Psoas muscle (tissue), 8 donors: ENCODE results near the gene LRRC72. TPM values are rescaled to one million over a fixed set of nuclear protein-coding genes. Genes with fewer than 3 reads are reported as not detected.

Experiments
- ATAC-seq, 4 donors: fragments of 200-7000 bp; cut with Tn5 transposase; one replicate each; pipeline ENCODE4 v1.9.1; 2020; ENCODE audit warnings: moderate library complexity in 3 of 4, mild to moderate bottlenecking in 2 of 4
- DNase-seq, 2 donors: peaks; one replicate each; pipeline ENCODE4 v3.0.0-alpha.2; 2020
- H3K27ac ChIP-seq: fragments of 200-600 bp; one replicate; pipeline ENCODE4 v1.8.0; 2022
- H3K27me3 ChIP-seq, 3 donors: fragments of 200-600 bp in 1 of 3; one replicate each; pipeline versions ENCODE4 v1.6.1 to v1.8.0; 2013 to 2022; ENCODE audit warnings: low read length in 2 of 3, mild to moderate bottlenecking in 2 of 3, moderate library complexity in 1 of 3; ENCODE audit not compliant: insufficient read depth in 3 of 3
- H3K36me3 ChIP-seq, 2 donors: fragments of 200-600 bp in 1 of 2; one replicate each; pipeline versions ENCODE4 v1.6.1 to v1.8.0; 2013 to 2022; ENCODE audit warnings: low read depth in 1 of 2, mild to moderate bottlenecking in 1 of 2, moderate library complexity in 1 of 2; ENCODE audit not compliant: insufficient read depth in 1 of 2
- H3K4me1 ChIP-seq: fragments of 200-600 bp; one replicate; pipeline ENCODE4 v1.8.0; 2022
- H3K4me3 ChIP-seq: fragments of 200-600 bp; one replicate; pipeline ENCODE4 v1.8.0; 2022; ENCODE audit warnings: mild to moderate bottlenecking
- H3K9me3 ChIP-seq: fragments of 200-600 bp; one replicate; pipeline ENCODE4 v1.8.0; 2022
- whole genome bisulfite sequencing, 3 donors: extraction: QIAGEN DNeasy Blood & Tissue Kit; methylation state at CpG; one replicate each; pipeline versions ENCODE4 v1.1.6 to v1.1.7; 2013; 5-methylcytosine and 5-hydroxymethylcytosine counted together
- intact Hi-C, 2 donors: fragments of 100-400 bp; cut with DNase I; formaldehyde crosslinking; loops; one replicate each; pipeline versions ENCODE4 v1.11.0 to v1.14.2; 2022
- polyA plus RNA-seq, 3 donors: library from polyadenylated mRNA; stranded (reverse); fragments of 200-250 nt; gene quantifications; one replicate each; pipeline ENCODE4 v1.2.3, GENCODE V29; 2013
- total RNA-seq, 4 donors: library from RNA; stranded (reverse); fragmentation: NEBNext Ultra II Directional in 2 of 4; extraction: Animal tissue kit (Norgen Biotek cat#: 25700) in 2 of 4; gene quantifications; one replicate each; pipeline versions ENCODE4 v1.2.1 to v1.2.4, GENCODE V29; 2021 to 2023
- TF ChIP-seq, protein P1 (sequence below): fragments of 200-600 bp; IDR thresholded peaks from one replicate; pipeline ENCODE4 v1.8.0; 2022; ENCODE audit warnings: antibody characterized with exemption
- donor health status: healthy with polysubstance abuse.
- donor health status: DM: no; HTN: no; CAD: no; lungs with moderate emphysema.
- donor health status: Bipolar disorder and iron deficiency.
- donor health status: healthy.
- donor health status: DM: yes; HTN: yes; CAD: no.
- donor health status: DM: no; HTN: no; CAD: no.
- donor health status: DM: no; HTN: no; CAD: no.
- donor health status: DM: yes; HTN: yes; CAD: no.

LRRC72 gene
- total and polyA plus RNA-seq, 7 donors = not detected

DNA sequence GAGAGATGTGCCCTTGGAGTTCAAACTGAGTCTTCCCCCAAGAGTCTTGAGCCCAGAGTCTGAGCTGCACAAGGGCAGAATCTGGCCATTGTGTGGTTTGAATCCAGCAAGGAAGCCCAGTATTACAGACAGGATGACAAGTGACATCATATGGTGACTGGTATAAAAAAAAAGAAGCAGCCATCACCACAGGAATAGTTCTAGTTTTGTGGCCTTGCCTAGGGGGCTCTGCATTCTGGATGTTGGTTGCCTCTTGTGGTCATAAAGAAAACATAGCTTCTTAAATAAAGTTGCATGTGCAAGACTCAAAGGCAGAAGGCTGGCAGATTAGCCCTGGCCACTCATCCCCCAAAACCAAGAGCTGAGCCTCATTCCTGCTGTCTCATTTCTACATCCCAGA, 16.8 kb upstream of the LRRC72 start:
- TF ChIP-seq, protein P1, sequence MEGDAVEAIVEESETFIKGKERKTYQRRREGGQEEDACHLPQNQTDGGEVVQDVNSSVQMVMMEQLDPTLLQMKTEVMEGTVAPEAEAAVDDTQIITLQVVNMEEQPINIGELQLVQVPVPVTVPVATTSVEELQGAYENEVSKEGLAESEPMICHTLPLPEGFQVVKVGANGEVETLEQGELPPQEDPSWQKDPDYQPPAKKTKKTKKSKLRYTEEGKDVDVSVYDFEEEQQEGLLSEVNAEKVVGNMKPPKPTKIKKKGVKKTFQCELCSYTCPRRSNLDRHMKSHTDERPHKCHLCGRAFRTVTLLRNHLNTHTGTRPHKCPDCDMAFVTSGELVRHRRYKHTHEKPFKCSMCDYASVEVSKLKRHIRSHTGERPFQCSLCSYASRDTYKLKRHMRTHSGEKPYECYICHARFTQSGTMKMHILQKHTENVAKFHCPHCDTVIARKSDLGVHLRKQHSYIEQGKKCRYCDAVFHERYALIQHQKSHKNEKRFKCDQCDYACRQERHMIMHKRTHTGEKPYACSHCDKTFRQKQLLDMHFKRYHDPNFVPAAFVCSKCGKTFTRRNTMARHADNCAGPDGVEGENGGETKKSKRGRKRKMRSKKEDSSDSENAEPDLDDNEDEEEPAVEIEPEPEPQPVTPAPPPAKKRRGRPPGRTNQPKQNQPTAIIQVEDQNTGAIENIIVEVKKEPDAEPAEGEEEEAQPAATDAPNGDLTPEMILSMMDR = no peak
- H3K4me1 ChIP-seq = no peaks in the 10 kb centered on the region
- H3K27ac ChIP-seq = no peak overlapping the region
- no peaks in the 10 kb centered on the region for H3K9me3 ChIP-seq
- DNase-seq (no peak), ATAC-seq (no peak)
- H3K36me3 ChIP-seq = no peaks in the 10 kb centered on the region
- intact Hi-C loops = no loop called here
- no peaks in the 10 kb centered on the region for H3K27me3 ChIP-seq
- no peak overlapping the region for H3K4me3 ChIP-seq

DNA sequence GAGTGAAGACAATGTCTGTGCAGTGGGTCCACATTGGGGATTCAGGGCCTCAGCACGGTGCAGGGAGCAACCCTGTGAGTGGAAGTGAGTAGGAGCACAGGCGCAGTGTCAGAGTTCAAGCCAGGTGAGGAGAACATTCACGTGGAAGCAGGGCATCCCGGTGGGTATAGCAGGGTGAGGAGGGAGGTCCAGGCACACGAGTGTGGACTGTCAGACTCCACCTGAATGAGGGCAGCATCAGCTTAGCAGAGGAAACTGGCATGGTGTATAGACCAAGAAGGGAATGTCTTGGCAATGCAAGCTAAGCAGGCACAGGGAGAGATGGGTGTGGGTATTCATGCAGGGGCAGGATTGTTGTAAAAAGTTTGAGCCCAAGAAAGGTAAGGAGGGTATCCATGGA, 15.3 kb upstream of the LRRC72 start:
- Histone ChIP-seq H3K27me3 (no peaks in the 10 kb centered on the region), H3K36me3 (no peaks in the 10 kb centered on the region), H3K4me3 (no peak overlapping the region), H3K4me1 (no peaks in the 10 kb centered on the region), H3K9me3 (peaks cover 6% of the 10 kb centered on the region), H3K27ac (no peak overlapping the region)
- TF ChIP-seq, protein P1 = no peak
- intact Hi-C loops = no loop called here
- WGBS, 3 donors = 79 to 83% (median 82%) methylated on average over 5 of the region's 5 CpGs
- DNase-seq (no peak), ATAC-seq (no peak)

DNA sequence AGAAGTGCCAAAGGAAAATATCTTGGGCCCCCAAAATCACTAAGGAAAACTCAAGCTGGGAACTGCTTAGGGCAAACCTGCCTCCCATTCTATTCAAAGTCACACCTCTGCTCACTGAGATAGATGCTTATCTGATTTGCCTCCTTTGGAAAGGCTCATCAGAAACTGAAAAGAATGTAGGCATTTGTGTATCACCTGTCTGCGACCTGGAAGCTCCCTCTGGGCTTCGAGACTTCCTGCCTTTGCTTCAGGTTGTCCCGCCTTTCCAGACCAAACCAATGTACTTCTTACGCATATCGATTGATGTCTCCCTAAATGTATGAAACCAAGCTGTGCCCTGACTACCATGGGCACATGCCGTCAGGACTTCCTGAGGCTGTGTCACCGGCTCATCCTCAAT, 14.5 kb upstream of the LRRC72 start:
- DNase-seq = no peak
- H3K4me3 ChIP-seq = no peak overlapping the region
- H3K36me3 ChIP-seq = no peaks in the 10 kb centered on the region
- no peak for ATAC-seq
- H3K27ac ChIP-seq = no peak overlapping the region
- TF ChIP-seq, protein P1 = no peak
- 87 to 94% (median 89%) methylated on average over 7 of the region's 7 CpGs for WGBS, 3 donors
- H3K9me3 ChIP-seq = peaks cover 6% of the 10 kb centered on the region
- H3K4me1 ChIP-seq = no peaks in the 10 kb centered on the region
- H3K27me3 ChIP-seq = no peaks in the 10 kb centered on the region
- intact Hi-C loops = no loop called here

DNA sequence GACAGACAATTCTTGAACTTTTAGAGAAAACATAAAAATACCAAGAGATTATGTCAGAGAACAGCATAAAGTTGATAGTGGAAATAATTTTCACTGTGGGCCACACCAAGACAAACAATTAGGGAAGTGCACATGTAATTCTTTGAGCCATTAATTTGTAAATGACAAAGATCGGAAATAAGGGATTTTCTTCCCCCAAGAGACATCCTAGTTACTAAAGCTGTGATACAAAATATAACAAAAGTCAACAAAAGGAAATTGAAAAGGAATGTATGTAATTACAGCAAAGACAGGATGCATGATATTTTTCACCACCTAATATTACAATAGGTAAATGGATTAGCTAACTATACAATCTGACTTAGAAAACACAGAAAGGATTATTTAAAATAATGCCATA, 12.4 kb upstream of the LRRC72 start:
- TF ChIP-seq, protein P1 = no peak
- H3K4me3 ChIP-seq = no peak overlapping the region
- WGBS, 3 donors = 31 to 45% (median 35%) methylated on average over 1 of the region's 1 CpG
- intact Hi-C loops = no loop called here
- H3K27me3 ChIP-seq = no peaks in the 10 kb centered on the region
- H3K27ac ChIP-seq = no peak overlapping the region
- no peak for ATAC-seq
- no peaks in the 10 kb centered on the region for H3K4me1 ChIP-seq
- peaks cover 6% of the 10 kb centered on the region for H3K9me3 ChIP-seq
- H3K36me3 ChIP-seq = no peaks in the 10 kb centered on the region
- no peak for DNase-seq

DNA sequence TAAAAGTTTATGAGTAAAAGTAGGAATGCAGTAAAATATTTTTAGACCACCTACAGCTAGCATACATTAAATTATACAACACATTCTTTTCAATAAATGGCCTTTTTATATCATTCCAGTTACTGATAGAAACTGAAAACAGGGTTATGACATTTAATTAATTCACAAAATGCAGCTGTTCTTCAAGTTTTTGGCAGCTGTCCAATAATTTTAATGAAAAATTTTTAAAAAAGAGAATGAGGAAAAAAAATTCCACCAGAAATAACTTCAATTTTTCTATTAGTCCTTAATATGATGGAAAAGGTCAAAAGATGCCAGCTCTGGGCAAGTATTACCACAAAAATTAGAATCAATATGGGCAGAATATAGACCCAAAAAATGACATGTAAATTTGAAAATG, 11.9 kb upstream of the LRRC72 start:
- no peak for DNase-seq
- Histone ChIP-seq H3K27me3 (no peaks in the 10 kb centered on the region), H3K9me3 (peaks cover 6% of the 10 kb centered on the region), H3K4me1 (no peaks in the 10 kb centered on the region), H3K36me3 (no peaks in the 10 kb centered on the region), H3K27ac (no peak overlapping the region), H3K4me3 (no peak overlapping the region)
- no peak for ATAC-seq
- intact Hi-C loops = no loop called here
- TF ChIP-seq, protein P1 = no peak
